ENCODE results near the gene ENTHD1.

The ENTHD1 gene

GRCh38 chr22:39710380-39711150 lies 183.0 kb downstream of the ENTHD1 start:
- DNase-seq: no peak

GRCh38 chr22:39707816-39708215 lies 185.7 kb downstream of the ENTHD1 start:
- DNase-seq: no peak

- no peak for DNase-seq
These were observed 186.2 kb downstream of the ENTHD1 start for GRCh38 chr22:39707351-39707750.

GRCh38 chr22:39706376-39707140 lies 187.0 kb downstream of the ENTHD1 start:
- DNase-seq: no peak

GRCh38 chr22:39705386-39705785 lies 188.2 kb downstream of the ENTHD1 start:
- DNase-seq: no peak

GRCh38 chr22:39703928-39704639 lies 189.5 kb downstream of the ENTHD1 start:
- no peak for DNase-seq

- no peak for DNase-seq
These were observed 190.5 kb downstream of the ENTHD1 start for GRCh38 chr22:39703091-39703490.

- DNase-seq: no peak
These were observed 193.0 kb downstream of the ENTHD1 start for GRCh38 chr22:39700565-39700964.

- no peak for DNase-seq
These were observed 193.8 kb downstream of the ENTHD1 start for GRCh38 chr22:39699631-39700360.

- no peak for DNase-seq
These were observed 195.7 kb downstream of the ENTHD1 start for GRCh38 chr22:39697790-39698430.

- DNase-seq: no peak
These were observed 199.5 kb downstream of the ENTHD1 start for GRCh38 chr22:39693943-39694500.
